GM06990 (cell line): ENCODE measurements around the gene TANK.

Experiments used
- DNase-seq: peaks from one replicate; pipeline ENCODE4 v3.0.0-alpha.2; 2011; ENCODE audit not compliant: insufficient read length; ENCODE audit errors: extremely low read depth
- H3K27me3 ChIP-seq: replicated peaks from 2 replicates; pipeline ENCODE4 v1.6.0; 2011; ENCODE audit warnings: low read length; ENCODE audit not compliant: control insufficient read depth, insufficient read depth
- H3K36me3 ChIP-seq: 2 replicates; pipeline ENCODE4 v1.5.1; 2011; ENCODE audit warnings: low read length; ENCODE audit not compliant: control insufficient read depth, insufficient read depth
- H3K4me3 ChIP-seq: replicated peaks from 2 replicates; pipeline ENCODE4 v1.5.1; 2011; ENCODE audit warnings: low read depth, mild to moderate bottlenecking, control low read depth, low read length
- CTCF ChIP-seq: IDR thresholded peaks from 2 replicates; pipeline ENCODE4 v1.5.1; 2011; ENCODE audit warnings: low read length, control low read depth, mild to moderate bottlenecking, inconsistent platforms; ENCODE audit not compliant: insufficient read depth, poor library complexity, severe bottlenecking

The TANK gene

GRCh38 chr2:161134547-161135518 is 25.4 kb upstream of the TANK start:
- Histone ChIP-seq H3K4me3 (no peak overlapping the region), H3K27me3 (no peaks in the 10 kb centered on the region), H3K36me3 (no peaks in the 10 kb centered on the region)
- no peak for TF ChIP-seq CTCF
- DNase-seq, result no peak

- Histone ChIP-seq H3K4me3 (no peak overlapping the region), H3K27me3 (no peaks in the 10 kb centered on the region), H3K36me3 (no peaks in the 10 kb centered on the region)
- TF ChIP-seq CTCF, result no peak
- no peak for DNase-seq
Measured at GRCh38 chr2:161135951-161136593, 24.2 kb upstream of the TANK start.

- no peak for TF ChIP-seq CTCF
- H3K36me3 ChIP-seq, result no peaks in the 10 kb centered on the region
- peak; percentile 56 for DNase-seq
- no peaks in the 10 kb centered on the region for H3K27me3 ChIP-seq
- peak overlapping the region; percentile 84 for H3K4me3 ChIP-seq
Measured at GRCh38 chr2:161136696-161137324, 23.4 kb upstream of the TANK start.

GRCh38 chr2:161138429-161138828 is 21.8 kb upstream of the TANK start:
- Histone ChIP-seq H3K4me3 (peak overlapping the region; percentile 84), H3K36me3 (no peaks in the 10 kb centered on the region), H3K27me3 (no peaks in the 10 kb centered on the region)
- DNase-seq, result no peak
- TF ChIP-seq CTCF, result no peak

GRCh38 chr2:161139098-161139987 is 20.9 kb upstream of the TANK start:
- Histone ChIP-seq H3K4me3 (peak overlapping the region; percentile 84), H3K36me3 (no peaks in the 10 kb centered on the region), H3K27me3 (no peaks in the 10 kb centered on the region)
- TF ChIP-seq CTCF, result no peak
- DNase-seq, result no peak
